HG03558 (cell line): ENCODE data around the gene RASA3.
"Not testable (repeated sequence)": the region's sequence is repeated elsewhere in the genome, so short reads cannot be mapped to it uniquely, and the experiment has no call there.

Experiments
- ATAC-seq: cut with Tn5 transposase; IDR thresholded peaks from one replicate; pipeline ENCODE4 v1.9.1; 2021; ENCODE audit warnings: moderate number of reproducible peaks; ENCODE audit not compliant: unreplicated experiment; ENCODE audit errors: extremely low read depth

RASA3 gene

GRCh38 chr13:114102521-114103288, 29.7 kb downstream of the RASA3 start:
- ATAC-seq, result no peak

- ATAC-seq, result no peak
Observed at GRCh38 chr13:114102131-114102520, 30.3 kb downstream of the RASA3 start.

GRCh38 chr13:114101358-114102130, 30.9 kb downstream of the RASA3 start:
- no peak for ATAC-seq

GRCh38 chr13:114100446-114101357, 31.7 kb downstream of the RASA3 start:
- ATAC-seq, result no peak

- ATAC-seq, result no peak
Observed at GRCh38 chr13:114099918-114100445, 32.4 kb downstream of the RASA3 start.

GRCh38 chr13:114099191-114099590, 33.2 kb downstream of the RASA3 start:
- no peak for ATAC-seq

GRCh38 chr13:114098689-114099056, 33.8 kb downstream of the RASA3 start:
- not testable (repeated sequence) for ATAC-seq

- ATAC-seq, result no peak
Observed at GRCh38 chr13:114097893-114098688, 34.3 kb downstream of the RASA3 start.

- ATAC-seq, result no peak
Observed at GRCh38 chr13:114097212-114097892, 35.1 kb downstream of the RASA3 start.

- ATAC-seq, result no peak
Observed at GRCh38 chr13:114096811-114097211, 35.6 kb downstream of the RASA3 start.

- ATAC-seq, result no peak
Observed at GRCh38 chr13:114096031-114096485, 36.4 kb downstream of the RASA3 start.

- no peak for ATAC-seq
Observed at GRCh38 chr13:114095486-114095885, 36.9 kb downstream of the RASA3 start.

GRCh38 chr13:114093118-114093517, 39.3 kb downstream of the RASA3 start:
- ATAC-seq, result no peak

GRCh38 chr13:114092468-114092867, 40.0 kb downstream of the RASA3 start:
- no peak for ATAC-seq

GRCh38 chr13:114090476-114090875, 41.9 kb downstream of the RASA3 start:
- ATAC-seq, result no peak

GRCh38 chr13:114089751-114090400, 42.5 kb downstream of the RASA3 start:
- ATAC-seq, result no peak

- ATAC-seq, result no peak
Observed at GRCh38 chr13:114089341-114089740, 43.1 kb downstream of the RASA3 start.

GRCh38 chr13:114088863-114089262, 43.6 kb downstream of the RASA3 start:
- no peak for ATAC-seq
